Suprapubic skin (tissue), 4 donors: ENCODE data around the gene NFKBIE. TPM values are rescaled to one million over a fixed set of nuclear protein-coding genes. Genes with fewer than 3 reads are reported as not detected.

Source experiments
- DNase-seq, 2 donors: peaks; one replicate each; pipeline ENCODE4 v3.0.0-alpha.2; 2019; ENCODE audit warnings: low spot score in 2 of 2
- H3K27ac ChIP-seq: fragments of 200-600 bp; sonication (generic); one replicate; pipeline ENCODE4 v1.5.1; 2019
- H3K27me3 ChIP-seq: fragments of 200-600 bp; sonication (generic); one replicate; pipeline ENCODE4 v1.5.1; 2019
- H3K36me3 ChIP-seq: fragments of 200-600 bp; sonication (generic); one replicate; pipeline ENCODE4 v1.5.1; 2019
- H3K4me1 ChIP-seq: fragments of 200-600 bp; sonication (generic); one replicate; pipeline ENCODE4 v1.5.1; 2019
- H3K4me3 ChIP-seq: fragments of 200-600 bp; sonication (generic); one replicate; pipeline ENCODE4 v1.5.1; 2019; ENCODE audit warnings: mild to moderate bottlenecking
- H3K9me3 ChIP-seq: fragments of 200-600 bp; sonication (generic); one replicate; pipeline ENCODE4 v1.5.1; 2019
- CTCF ChIP-seq, 2 donors: fragments of 200-600 bp in 1 of 2; fragments of 450-650 bp in 1 of 2; sonication (generic) in 1 of 2; IDR thresholded peaks; one replicate each; pipeline ENCODE4 v1.5.1; 2016 to 2019; ENCODE audit warnings: antibody characterized with exemption in 2 of 2, mild to moderate bottlenecking in 1 of 2, moderate library complexity in 1 of 2
- EP300 ChIP-seq: sonication (generic); formaldehyde crosslinking; IDR thresholded peaks from one replicate; pipeline ENCODE4 v1.6.1; 2017; ENCODE audit warnings: antibody characterized with exemption
- POLR2A ChIP-seq, 2 donors: fragments of 450-650 bp; IDR thresholded peaks; one replicate each; pipeline ENCODE4 v1.6.1; 2017; ENCODE audit warnings: antibody characterized with exemption in 2 of 2, mild to moderate bottlenecking in 2 of 2, moderate library complexity in 2 of 2
- POLR2AphosphoS5 ChIP-seq, 3 donors: sonication (generic); formaldehyde crosslinking; IDR thresholded peaks; one replicate each; pipeline ENCODE4 v1.6.1; 2017; ENCODE audit warnings: antibody characterized with exemption in 3 of 3
- WGBS: methylation state at CpG from one replicate; pipeline ENCODE4 v1.1.5; 2018; 5-methylcytosine and 5-hydroxymethylcytosine counted together
- total RNA-seq, 4 donors: library from RNA; depleted of rRNA; stranded (reverse); fragments of >200 nt; gene quantifications; one replicate each; pipeline ENCODE4 v1.1.0, GENCODE V29; 2016

The NFKBIE gene
- total RNA-seq, 4 donors from 2014 or later, result 12.9 to 25.0 (median 16.1) TPM

- no peak overlapping the region for H3K4me3 ChIP-seq
- H3K4me1 ChIP-seq, result peaks cover 55% of the 10 kb centered on the region
- WGBS, result 86% methylated on average over 7 of the region's 8 CpGs
- no peak for DNase-seq
- H3K9me3 ChIP-seq, result no peaks in the 10 kb centered on the region
- no peak overlapping the region for H3K27ac ChIP-seq
- TF ChIP-seq POLR2A (IDR thresholded peaks at IDR 0.05), result no peak
- no peak for TF ChIP-seq CTCF (IDR thresholded peaks at IDR 0.05)
- TF ChIP-seq POLR2AphosphoS5 (IDR thresholded peaks at IDR 0.05), result no peak
- TF ChIP-seq EP300, result no peak
- peaks cover 23% of the 10 kb centered on the region for H3K36me3 ChIP-seq
- no peaks in the 10 kb centered on the region for H3K27me3 ChIP-seq
Observed at GRCh38 chr6:44260011-44260410, 5.3 kb downstream of the NFKBIE start.

- H3K36me3 ChIP-seq, result peaks cover 34% of the 10 kb centered on the region
- H3K4me3 ChIP-seq, result no peak overlapping the region
- 90% methylated on average over 3 of the region's 3 CpGs for WGBS
- DNase-seq, result no peak
- no peaks in the 10 kb centered on the region for H3K9me3 ChIP-seq
- TF ChIP-seq EP300, result no peak
- no peak overlapping the region for H3K27ac ChIP-seq
- H3K4me1 ChIP-seq, result peaks cover 46% of the 10 kb centered on the region
- no peaks in the 10 kb centered on the region for H3K27me3 ChIP-seq
Observed at GRCh38 chr6:44258921-44259320, 6.4 kb downstream of the NFKBIE start.

- Histone ChIP-seq H3K4me1 (peaks cover 42% of the 10 kb centered on the region), H3K36me3 (peaks cover 39% of the 10 kb centered on the region), H3K27ac (no peak overlapping the region), H3K9me3 (no peaks in the 10 kb centered on the region), H3K27me3 (no peaks in the 10 kb centered on the region), H3K4me3 (no peak overlapping the region)
- 91% methylated on average over 6 of the region's 9 CpGs for WGBS
- DNase-seq, result no peak
- no peak for TF ChIP-seq EP300
- TF ChIP-seq CTCF (IDR thresholded peaks at IDR 0.05), result no peak
- no peak for TF ChIP-seq POLR2A (IDR thresholded peaks at IDR 0.05)
- no peak for TF ChIP-seq POLR2AphosphoS5 (IDR thresholded peaks at IDR 0.05)
Observed at GRCh38 chr6:44258325-44258863, 7.0 kb downstream of the NFKBIE start.

GRCh38 chr6:44257753-44258324 is 7.5 kb downstream of the NFKBIE start:
- TF ChIP-seq POLR2AphosphoS5 (IDR thresholded peaks at IDR 0.05) (no peak), EP300 (no peak), POLR2A (IDR thresholded peaks at IDR 0.05) (no peak), CTCF (IDR thresholded peaks at IDR 0.05) (no peak)
- no peaks in the 10 kb centered on the region for H3K9me3 ChIP-seq
- H3K4me3 ChIP-seq, result peak overlapping the region; percentile 95
- no peaks in the 10 kb centered on the region for H3K27me3 ChIP-seq
- peak overlapping the region; percentile 92 for H3K27ac ChIP-seq
- no peak for DNase-seq
- peaks cover 39% of the 10 kb centered on the region for H3K4me1 ChIP-seq
- WGBS, result 26% methylated on average over 14 of the region's 15 CpGs
- H3K36me3 ChIP-seq, result peaks cover 44% of the 10 kb centered on the region

- TF ChIP-seq CTCF (IDR thresholded peaks at IDR 0.05) (peak; percentile 53 to 87), POLR2AphosphoS5 (IDR thresholded peaks at IDR 0.05) (no peak), EP300 (no peak), POLR2A (IDR thresholded peaks at IDR 0.05) (peak in 1 of 2 donors; percentile 20)
- H3K4me1 ChIP-seq, result peaks cover 33% of the 10 kb centered on the region
- no peaks in the 10 kb centered on the region for H3K27me3 ChIP-seq
- WGBS, result 0% methylated on average over 24 of the region's 80 CpGs
- H3K9me3 ChIP-seq, result no peaks in the 10 kb centered on the region
- H3K36me3 ChIP-seq, result peaks cover 51% of the 10 kb centered on the region
- peak within 1 kb of the TSS; percentile 92 for H3K27ac ChIP-seq
- peak in 1 of 2 donors; percentile 83 for DNase-seq
- H3K4me3 ChIP-seq, result peak within 1 kb of the TSS; percentile 95
Observed at GRCh38 chr6:44257025-44257752, 8.2 kb downstream of the NFKBIE start, which contains the start of gene SLC35B2. SLC35B2 (minus strand) TSS chr6:44257528; CDS start chr6:44257410, 118 bp downstream.
